ENCODE data around the gene SLC4A8. TPM values are rescaled to one million over a fixed set of nuclear protein-coding genes. Genes with fewer than 3 reads are reported as not detected.

The SLC4A8 gene
- total RNA-seq, 1 experiment from 2014 or later: 1.4 TPM

- Histone ChIP-seq H3K36me3 (ENCODE audit: control insufficient read depth in 1 of 2, insufficient read depth in 2 of 2, low read length in 2 of 2) (no peaks in the 10 kb centered on the region), H3K9me2 (ENCODE audit: insufficient read depth) (no peaks in the 10 kb centered on the region), H3K4me2 (ENCODE audit: low read length) (no peak overlapping the region), H3K4me1 (ENCODE audit: control insufficient read depth in 1 of 2, insufficient read depth in 2 of 2, low read length in 2 of 2) (no peaks in the 10 kb centered on the region), H2AFZ (ENCODE audit: low read depth, low read length, poor library complexity, severe bottlenecking) (no peak overlapping the region), H3K27ac (ENCODE audit: low read depth, low read length) (no peak overlapping the region), H3K9me3 (ENCODE audit: control insufficient read depth in 1 of 2, insufficient read depth in 1 of 2, low read depth in 1 of 2, low read length in 2 of 2) (no peaks in the 10 kb centered on the region), H3K9ac (ENCODE audit: low read length) (no peak overlapping the region), H4K20me1 (ENCODE audit: insufficient read depth) (no peaks in the 10 kb centered on the region), H3K27me3 (ENCODE audit: insufficient read depth, low read length) (no peaks in the 10 kb centered on the region; the same call in 1 of the 2 replicates), H3K79me2 (ENCODE audit: insufficient read depth, low read length) (no peaks in the 10 kb centered on the region), H3K4me3 (replicated peaks in 1 of 2; ENCODE audit: low read depth in 1 of 2, low read length in 2 of 2) (no peak overlapping the region)
- no TSS peak for BruUV-seq (replicated peaks)
- DNase-seq (ENCODE audit: low read depth, low spot score): no peak
- intact Hi-C loops (cut with micrococcal nuclease): no loop called here
- ChIA-PET RAD21 (ENCODE audit: low non-redundant PET in 1 of 2, low total read pairs in 2 of 2, uncharacterized antibody in 2 of 2, unreplicated experiment in 2 of 2) (no interaction called here), POLR2A (interaction anchor here (1.0 kb wide), 1 partner anchor 10 kb away, joined by 3 read pairs; no protein-coding TSS in a partner anchor), CTCF (no interaction called here)
- no peak for ATAC-seq
- TF ChIP-seq ATF3 (IDR thresholded peaks at IDR 0.05) (no peak), SIN3A (IDR thresholded peaks at IDR 0.05; ENCODE audit: low read depth) (no peak), MAX (IDR thresholded peaks at IDR 0.05) (no peak), RAD21 (IDR thresholded peaks at IDR 0.05; ENCODE audit: low read depth) (no peak), SP1 (IDR thresholded peaks at IDR 0.05; ENCODE audit: low read depth) (no peak), POLR2A (IDR thresholded peaks at IDR 0.05; ENCODE audit: borderline replicate concordance, extremely low read depth, insufficient read depth, insufficient read length) (no peak), EZH2 (IDR thresholded peaks at IDR 0.05) (no peak), ZFX (IDR thresholded peaks at IDR 0.05) (no peak), SRF (IDR thresholded peaks at IDR 0.05; ENCODE audit: low read depth) (no peak), ZBTB33 (IDR thresholded peaks at IDR 0.05; ENCODE audit: extremely low read depth, insufficient replicate concordance, low read length) (no peak), POLR2AphosphoS5 (IDR thresholded peaks at IDR 0.05; ENCODE audit: low read depth, low read length) (no peak)
These were observed 24.7 kb upstream of the SLC4A8 start for GRCh38 chr12:51399891-51400290.

Data from HCT116 (cell line).